Measurements from ENCODE around the gene MEX3D. TPM values are rescaled to one million over a fixed set of nuclear protein-coding genes. Genes with fewer than 3 reads are reported as not detected.

MEX3D gene
- total RNA-seq, 1 experiment from 2014 or later, result 69.2 TPM

DNA sequence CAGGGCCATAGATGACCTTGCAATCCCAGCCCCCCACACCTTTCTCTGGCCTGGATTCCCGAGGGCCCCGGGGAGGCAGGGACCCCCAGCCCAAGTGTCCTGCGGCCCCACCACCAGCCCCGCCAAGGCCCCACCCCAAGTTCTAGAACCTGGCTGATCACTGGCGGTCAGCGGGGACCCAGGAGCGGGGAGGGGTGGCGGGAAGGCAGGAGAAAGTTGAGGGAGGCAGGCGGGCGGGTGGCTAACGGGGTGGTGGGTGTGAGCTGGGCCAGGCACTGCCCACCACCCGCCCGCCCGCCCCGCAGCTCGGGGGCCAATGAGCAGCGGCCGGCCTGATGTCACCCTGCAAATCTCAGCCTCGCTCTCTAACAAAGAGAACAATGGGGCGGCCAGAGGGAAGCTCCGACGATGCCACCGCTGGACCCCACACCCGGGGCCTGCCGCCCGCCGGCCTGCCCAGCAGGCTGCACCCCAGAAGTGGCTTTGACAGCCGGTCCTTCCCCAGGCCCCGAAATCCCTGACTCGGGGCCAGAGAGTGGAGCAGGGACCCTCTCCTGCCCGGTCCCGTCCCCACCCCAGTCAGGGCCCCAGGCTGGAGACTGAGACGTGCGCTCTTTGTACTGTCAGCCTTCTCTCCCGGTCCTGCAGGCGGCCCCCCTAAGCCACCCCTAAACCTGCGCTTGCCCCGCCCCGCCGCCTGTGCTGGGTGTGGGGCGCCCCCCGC is 1.6 kb downstream of the MEX3D start (continued):
- TF ChIP-seq YY1 (IDR thresholded peaks at IDR 0.05; ENCODE audit: extremely low read depth, insufficient replicate concordance, low read depth, low read length), result no peak
- TF ChIP-seq EGR1 (IDR thresholded peaks at IDR 0.05; ENCODE audit: low read depth), result no peak
- TF ChIP-seq SP1 (IDR thresholded peaks at IDR 0.05; ENCODE audit: low read depth), result no peak

DNA sequence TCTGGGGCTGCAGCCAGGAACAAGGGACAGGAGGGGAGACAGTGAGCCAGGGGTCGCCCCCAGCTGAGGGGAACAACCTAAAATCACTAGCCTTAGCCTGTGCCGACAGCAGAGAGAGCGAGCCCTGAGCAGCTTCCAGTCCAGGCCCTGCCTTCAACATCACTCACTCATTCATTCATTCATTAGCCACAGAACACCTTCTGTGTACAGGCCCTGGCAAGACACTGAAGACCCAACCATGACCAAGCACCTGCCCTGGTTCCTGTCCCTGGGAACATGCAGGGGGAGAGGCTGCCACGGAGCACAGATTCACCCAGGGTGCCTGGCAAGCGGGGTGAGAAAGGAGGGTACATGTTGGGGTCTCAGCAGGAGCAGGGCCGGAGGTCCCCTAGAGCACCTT is 4.9 kb downstream of the MEX3D start:
- CTCF ChIA-PET, result no interaction called here
- Histone ChIP-seq H3K4me1 (ENCODE audit: control insufficient read depth in 1 of 2, insufficient read depth in 2 of 2, low read length in 2 of 2) (peaks cover 6 to 9% of the 10 kb centered on the region in 2 experiments; a peak in 3 of 4 replicates), H3K4me2 (ENCODE audit: low read length) (no peak overlapping the region), H3K79me2 (ENCODE audit: insufficient read depth, low read length) (peaks cover 78% of the 10 kb centered on the region), H3K9me3 (ENCODE audit: control insufficient read depth in 1 of 2, insufficient read depth in 1 of 2, low read depth in 1 of 2, low read length in 2 of 2) (no peaks in the 10 kb centered on the region), H3K9ac (ENCODE audit: low read length) (no peak overlapping the region), H4K20me1 (ENCODE audit: insufficient read depth) (no peaks in the 10 kb centered on the region), H3K27ac (ENCODE audit: low read depth, low read length) (no peak overlapping the region; the same call in 1 of the 2 replicates), H3K9me2 (ENCODE audit: insufficient read depth) (no peaks in the 10 kb centered on the region), H3K27me3 (ENCODE audit: insufficient read depth, low read length) (no peaks in the 10 kb centered on the region), H3K4me3 (replicated peaks in 1 of 2; ENCODE audit: low read depth in 1 of 2, low read length in 2 of 2) (no peak overlapping the region), H3K36me3 (ENCODE audit: control insufficient read depth in 1 of 2, insufficient read depth in 2 of 2, low read length in 2 of 2) (peaks cover 0 to 3% of the 10 kb centered on the region in 2 experiments; a peak in 1 of 4 replicates), H2AFZ (ENCODE audit: low read depth, low read length, poor library complexity, severe bottlenecking) (no peak overlapping the region)
- intact Hi-C loops (cut with micrococcal nuclease), result no loop called here
- BruUV-seq (replicated peaks), result no TSS peak
- RAD21 ChIA-PET (ENCODE audit: low non-redundant PET in 1 of 2, low total read pairs in 2 of 2, uncharacterized antibody in 2 of 2, unreplicated experiment in 2 of 2), result no interaction called here
- no peak for ATAC-seq
- no peak for DNase-seq (ENCODE audit: low read depth, low spot score)
- POLR2A ChIA-PET, result no interaction called here
- TF ChIP-seq ZNF274 (IDR thresholded peaks at IDR 0.05; ENCODE audit: low read depth, low read length) (no peak), CBX3 (IDR thresholded peaks at IDR 0.05; ENCODE audit: low read depth) (no peak), SP1 (IDR thresholded peaks at IDR 0.05; ENCODE audit: low read depth) (no peak), SIN3A (IDR thresholded peaks at IDR 0.05; ENCODE audit: low read depth) (no peak), SRF (IDR thresholded peaks at IDR 0.05; ENCODE audit: low read depth) (no peak), POLR2AphosphoS5 (IDR thresholded peaks at IDR 0.05; ENCODE audit: low read depth, low read length) (no peak), JUND (IDR thresholded peaks at IDR 0.05) (no peak), EZH2 (IDR thresholded peaks at IDR 0.05) (no peak), CEBPB (IDR thresholded peaks at IDR 0.05; ENCODE audit: low read depth) (no peak), ELF1 (IDR thresholded peaks at IDR 0.05; ENCODE audit: borderline replicate concordance, low read depth) (no peak), EZH2phosphoT487 (IDR thresholded peaks at IDR 0.05; ENCODE audit: borderline replicate concordance) (no peak), POLR2A (IDR thresholded peaks at IDR 0.05; ENCODE audit: borderline replicate concordance, extremely low read depth, insufficient read depth, insufficient read length) (no peak), FOSL1 (IDR thresholded peaks at IDR 0.05; ENCODE audit: low read depth) (no peak), TCF7L2 (IDR thresholded peaks at IDR 0.05; ENCODE audit: borderline replicate concordance, extremely low read depth, insufficient read depth, insufficient read length) (no peak)
- TF ChIP-seq, protein P1, sequence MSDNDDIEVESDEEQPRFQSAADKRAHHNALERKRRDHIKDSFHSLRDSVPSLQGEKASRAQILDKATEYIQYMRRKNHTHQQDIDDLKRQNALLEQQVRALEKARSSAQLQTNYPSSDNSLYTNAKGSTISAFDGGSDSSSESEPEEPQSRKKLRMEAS (IDR thresholded peaks at IDR 0.05), result no peak
- TF ChIP-seq, protein P2, sequence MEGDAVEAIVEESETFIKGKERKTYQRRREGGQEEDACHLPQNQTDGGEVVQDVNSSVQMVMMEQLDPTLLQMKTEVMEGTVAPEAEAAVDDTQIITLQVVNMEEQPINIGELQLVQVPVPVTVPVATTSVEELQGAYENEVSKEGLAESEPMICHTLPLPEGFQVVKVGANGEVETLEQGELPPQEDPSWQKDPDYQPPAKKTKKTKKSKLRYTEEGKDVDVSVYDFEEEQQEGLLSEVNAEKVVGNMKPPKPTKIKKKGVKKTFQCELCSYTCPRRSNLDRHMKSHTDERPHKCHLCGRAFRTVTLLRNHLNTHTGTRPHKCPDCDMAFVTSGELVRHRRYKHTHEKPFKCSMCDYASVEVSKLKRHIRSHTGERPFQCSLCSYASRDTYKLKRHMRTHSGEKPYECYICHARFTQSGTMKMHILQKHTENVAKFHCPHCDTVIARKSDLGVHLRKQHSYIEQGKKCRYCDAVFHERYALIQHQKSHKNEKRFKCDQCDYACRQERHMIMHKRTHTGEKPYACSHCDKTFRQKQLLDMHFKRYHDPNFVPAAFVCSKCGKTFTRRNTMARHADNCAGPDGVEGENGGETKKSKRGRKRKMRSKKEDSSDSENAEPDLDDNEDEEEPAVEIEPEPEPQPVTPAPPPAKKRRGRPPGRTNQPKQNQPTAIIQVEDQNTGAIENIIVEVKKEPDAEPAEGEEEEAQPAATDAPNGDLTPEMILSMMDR (IDR thresholded peaks at IDR 0.05 in 2 of 3, conservative IDR thresholded peaks at IDR 0.05 in 1 of 3; ENCODE audit: borderline replicate concordance in 1 of 3, insufficient read depth in 1 of 3, low read depth in 2 of 3, low read length in 2 of 3), result no peak
- TF ChIP-seq, protein P3, sequence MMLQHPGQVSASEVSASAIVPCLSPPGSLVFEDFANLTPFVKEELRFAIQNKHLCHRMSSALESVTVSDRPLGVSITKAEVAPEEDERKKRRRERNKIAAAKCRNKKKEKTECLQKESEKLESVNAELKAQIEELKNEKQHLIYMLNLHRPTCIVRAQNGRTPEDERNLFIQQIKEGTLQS (IDR thresholded peaks at IDR 0.05), result no peak
- TF ChIP-seq, protein P4, sequence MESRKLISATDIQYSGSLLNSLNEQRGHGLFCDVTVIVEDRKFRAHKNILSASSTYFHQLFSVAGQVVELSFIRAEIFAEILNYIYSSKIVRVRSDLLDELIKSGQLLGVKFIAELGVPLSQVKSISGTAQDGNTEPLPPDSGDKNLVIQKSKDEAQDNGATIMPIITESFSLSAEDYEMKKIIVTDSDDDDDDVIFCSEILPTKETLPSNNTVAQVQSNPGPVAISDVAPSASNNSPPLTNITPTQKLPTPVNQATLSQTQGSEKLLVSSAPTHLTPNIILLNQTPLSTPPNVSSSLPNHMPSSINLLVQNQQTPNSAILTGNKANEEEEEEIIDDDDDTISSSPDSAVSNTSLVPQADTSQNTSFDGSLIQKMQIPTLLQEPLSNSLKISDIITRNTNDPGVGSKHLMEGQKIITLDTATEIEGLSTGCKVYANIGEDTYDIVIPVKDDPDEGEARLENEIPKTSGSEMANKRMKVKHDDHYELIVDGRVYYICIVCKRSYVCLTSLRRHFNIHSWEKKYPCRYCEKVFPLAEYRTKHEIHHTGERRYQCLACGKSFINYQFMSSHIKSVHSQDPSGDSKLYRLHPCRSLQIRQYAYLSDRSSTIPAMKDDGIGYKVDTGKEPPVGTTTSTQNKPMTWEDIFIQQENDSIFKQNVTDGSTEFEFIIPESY (IDR thresholded peaks at IDR 0.05; ENCODE audit: extremely low read depth, insufficient replicate concordance, low read length), result no peak

Data from HCT116 (cell line).